HCEC 1CT (cell line): ENCODE measurements around the gene RAMP1.

Source experiments
- DNase-seq: peaks from one replicate; pipeline ENCODE4 v3.0.0-alpha.2; 2017

The RAMP1 gene

GRCh38 chr2:237955640-237956401 lies 96.4 kb downstream of the RAMP1 start:
- DNase-seq: no peak

GRCh38 chr2:237956402-237956736 lies 96.9 kb downstream of the RAMP1 start:
- no peak for DNase-seq

- DNase-seq: no peak
Measured at GRCh38 chr2:237961637-237962036, 102.2 kb downstream of the RAMP1 start.
